ENCODE data around the gene DOC2A.
"Not testable (repeated sequence)": the region's sequence is repeated elsewhere in the genome, so short reads cannot be mapped to it uniquely, and the experiment has no call there.

DOC2A gene

DNA sequence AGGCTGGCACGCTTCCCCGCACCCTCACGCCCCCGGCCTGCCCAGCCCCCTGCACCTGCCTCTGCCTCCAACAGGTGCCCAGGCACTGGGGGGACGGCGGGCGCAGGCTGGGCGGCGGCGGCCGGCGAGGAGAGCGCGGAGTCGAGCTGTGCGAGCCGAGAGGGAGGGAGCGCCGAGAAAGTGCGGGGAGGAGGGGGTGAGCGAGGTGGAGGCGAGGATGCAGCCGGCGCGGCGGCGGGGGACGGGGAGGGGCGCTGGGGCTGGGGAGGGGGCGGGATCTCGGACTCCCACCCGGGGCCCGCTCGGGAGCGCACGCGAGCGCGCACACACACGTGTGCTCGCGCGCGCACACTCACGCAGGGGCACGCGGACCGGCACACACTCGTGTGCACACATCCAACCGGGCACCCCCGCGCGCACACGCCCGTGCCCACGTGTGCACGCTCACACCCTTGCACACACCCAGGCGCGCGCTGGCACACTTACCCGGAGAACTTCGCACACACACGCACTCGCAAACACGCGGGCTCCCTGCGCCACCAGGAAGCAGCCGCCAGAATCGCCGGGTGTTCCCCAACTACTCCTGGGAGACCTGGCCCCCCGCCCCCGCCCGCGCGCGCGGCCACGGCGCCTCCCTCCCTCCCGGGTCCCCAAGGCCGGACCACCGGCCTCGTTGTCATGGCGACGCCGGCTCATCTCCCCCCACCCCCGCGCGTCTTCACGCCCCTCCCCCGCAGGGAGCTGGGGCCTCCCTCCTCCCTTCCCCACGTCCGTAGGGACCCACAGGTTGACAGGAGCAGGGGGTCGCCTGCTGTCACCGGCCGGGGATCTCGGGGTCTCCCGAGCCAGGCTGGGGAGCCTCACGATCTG, at the start of gene DOC2A:
DOC2A (minus strand) TSS at position 184 of the 870 bp plus-strand sequence. CDS start 805 bp downstream, outside the sequence.
- TF ChIP-seq GATA1 (IDR thresholded peaks at IDR 0.05; ENCODE audit: low read depth, low read length), result no peak
- no peak for TF ChIP-seq POLR2A (IDR thresholded peaks at IDR 0.05; ENCODE audit: low read length)
- no peak for DNase-seq

GRCh38 chr16:30060346-30060745, 49.5 kb upstream of the DOC2A start:
- DNase-seq, result no peak
- TF ChIP-seq POLR2A (IDR thresholded peaks at IDR 0.05; ENCODE audit: low read length), result no peak
- TF ChIP-seq GATA1 (IDR thresholded peaks at IDR 0.05; ENCODE audit: low read depth, low read length), result no peak

DNA sequence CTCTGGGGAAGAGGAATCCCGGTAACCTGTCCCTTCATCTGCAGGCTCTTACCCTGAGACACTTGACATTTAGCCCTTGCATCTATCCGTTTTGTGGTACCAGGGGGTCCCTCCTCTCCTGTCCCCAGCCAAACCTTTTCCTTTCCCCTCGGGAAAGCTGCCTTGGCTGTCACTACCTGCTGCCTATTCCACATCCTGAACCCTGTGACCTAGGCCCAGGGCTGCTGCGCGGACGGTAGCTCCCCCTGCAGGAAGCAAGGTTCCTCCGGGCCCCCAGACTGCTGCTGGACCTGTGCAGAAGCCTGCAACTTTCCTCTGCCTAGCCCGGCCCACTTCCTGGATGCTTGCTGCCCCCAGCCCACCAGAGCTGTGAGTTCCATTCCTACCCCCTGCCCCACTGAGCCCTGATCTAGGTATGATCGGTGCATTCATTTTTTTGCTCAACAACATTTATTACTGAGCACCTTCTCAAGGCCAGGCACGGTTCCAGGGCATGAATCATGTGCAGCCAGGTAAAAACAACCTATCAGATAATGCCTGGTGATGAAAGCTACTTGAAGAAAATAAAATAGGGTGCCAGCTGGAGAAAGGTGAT, 44.2 kb upstream of the DOC2A start:
- no peak for TF ChIP-seq GATA1 (IDR thresholded peaks at IDR 0.05; ENCODE audit: low read depth, low read length)
- TF ChIP-seq POLR2A (IDR thresholded peaks at IDR 0.05; ENCODE audit: low read length), result no peak

GRCh38 chr16:30054451-30054850, 43.6 kb upstream of the DOC2A start:
- TF ChIP-seq POLR2A (IDR thresholded peaks at IDR 0.05; ENCODE audit: low read length) (no peak), GATA1 (IDR thresholded peaks at IDR 0.05; ENCODE audit: low read depth, low read length) (no peak)
- no peak for DNase-seq

More for the DNA sequence above, 44.2 kb upstream of the DOC2A start:
- peak in 1 of 2 experiments; percentile 70 for DNase-seq

DNA sequence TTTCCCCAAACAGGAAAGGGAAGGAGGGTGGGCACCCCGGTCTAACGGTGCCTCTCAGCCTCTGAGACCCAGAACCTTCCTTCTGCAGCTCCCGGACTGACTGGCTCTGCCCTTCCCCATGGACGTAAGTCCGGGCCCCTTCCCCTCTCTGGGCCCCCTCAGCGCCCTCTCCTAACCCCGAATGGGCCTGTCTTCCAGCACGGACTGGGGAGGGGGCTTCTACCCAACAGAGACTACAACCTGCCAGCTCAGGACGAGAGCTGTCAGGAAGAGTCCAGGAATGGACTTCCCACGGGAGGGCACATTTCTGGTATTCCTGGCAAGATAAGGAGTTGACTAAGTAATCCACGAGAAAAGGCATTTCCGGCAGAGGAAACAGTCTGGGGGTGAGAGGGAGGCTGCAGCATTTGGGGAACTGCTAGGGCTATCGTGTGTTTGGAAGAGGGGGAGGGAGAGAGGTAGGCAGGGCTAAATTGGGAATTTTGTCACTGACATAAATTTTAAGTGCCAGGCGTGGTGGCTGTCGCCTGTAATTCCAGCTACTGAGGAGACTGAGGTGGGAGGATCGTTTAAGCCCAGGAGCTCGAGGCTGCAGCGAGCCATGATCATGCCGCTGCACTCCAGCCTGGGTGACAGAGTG, 42.7 kb upstream of the DOC2A start:
- no peak for DNase-seq
- TF ChIP-seq GATA1 (IDR thresholded peaks at IDR 0.05; ENCODE audit: low read depth, low read length) (no peak), POLR2A (IDR thresholded peaks at IDR 0.05; ENCODE audit: low read length) (no peak)

GRCh38 chr16:30052671-30053372, 42.0 kb upstream of the DOC2A start:
- no peak for TF ChIP-seq GATA1 (IDR thresholded peaks at IDR 0.05; ENCODE audit: low read depth, low read length)
- peak; percentile 63 for TF ChIP-seq POLR2A (IDR thresholded peaks at IDR 0.05; ENCODE audit: low read length)
- DNase-seq, result peak; percentile 95 to 96

GRCh38 chr16:30051518-30051917, 40.7 kb upstream of the DOC2A start:
- TF ChIP-seq GATA1 (IDR thresholded peaks at IDR 0.05; ENCODE audit: low read depth, low read length), result no peak
- TF ChIP-seq POLR2A (IDR thresholded peaks at IDR 0.05; ENCODE audit: low read length), result no peak
- no peak for DNase-seq

DNA sequence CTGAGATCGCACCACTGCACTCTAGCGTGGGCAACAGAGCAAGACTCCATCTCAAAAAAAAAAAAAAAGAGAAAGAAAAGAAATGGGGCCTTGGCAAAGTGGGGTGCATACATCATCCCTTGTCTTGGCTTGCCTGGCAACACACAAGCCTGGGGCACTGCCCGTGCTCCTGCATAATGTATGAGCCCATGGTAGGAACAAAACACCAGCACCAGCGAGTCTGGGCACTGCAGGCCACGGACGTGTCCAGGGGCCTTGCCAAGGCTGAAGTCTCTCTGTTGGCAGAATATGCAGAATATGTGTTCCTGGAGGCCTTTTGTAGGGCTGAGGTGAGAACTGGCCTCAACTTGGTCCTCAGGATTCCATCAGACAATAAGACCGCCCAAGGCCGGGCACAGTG, 39.0 kb upstream of the DOC2A start:
- no peak for DNase-seq
- TF ChIP-seq POLR2A (IDR thresholded peaks at IDR 0.05; ENCODE audit: low read length) (no peak), GATA1 (IDR thresholded peaks at IDR 0.05; ENCODE audit: low read depth, low read length) (no peak)

- no peak for DNase-seq
- TF ChIP-seq GATA1 (IDR thresholded peaks at IDR 0.05; ENCODE audit: low read depth, low read length) (no peak), POLR2A (IDR thresholded peaks at IDR 0.05; ENCODE audit: low read length) (no peak)
Observed at GRCh38 chr16:30046588-30046987, 35.8 kb upstream of the DOC2A start.

- DNase-seq, result no peak
- TF ChIP-seq POLR2A (IDR thresholded peaks at IDR 0.05; ENCODE audit: low read length) (no peak), GATA1 (IDR thresholded peaks at IDR 0.05; ENCODE audit: low read depth, low read length) (no peak)
Observed at GRCh38 chr16:30046178-30046577, 35.4 kb upstream of the DOC2A start.

DNA sequence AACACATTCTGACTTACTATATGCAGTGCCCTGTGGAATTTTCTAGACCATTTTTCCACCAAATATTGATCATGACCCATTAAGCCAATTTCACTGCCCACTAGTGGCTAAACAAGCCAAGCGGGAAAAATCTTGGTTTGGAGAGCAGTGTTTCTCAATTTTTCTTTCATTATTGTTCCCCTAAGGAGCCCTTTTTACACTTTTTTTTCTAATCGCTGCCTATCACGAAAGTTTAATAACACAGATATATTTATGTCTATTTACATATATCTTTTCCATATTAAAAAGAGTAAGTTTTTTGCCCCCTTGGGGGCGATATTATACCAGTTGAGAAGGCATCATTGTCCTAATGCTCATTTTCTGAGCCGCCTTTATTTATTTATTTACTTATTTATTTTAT, 31.0 kb upstream of the DOC2A start:
- DNase-seq, result peak in 1 of 2 experiments; percentile 46
- TF ChIP-seq POLR2A (IDR thresholded peaks at IDR 0.05; ENCODE audit: low read length) (no peak), GATA1 (IDR thresholded peaks at IDR 0.05; ENCODE audit: low read depth, low read length) (no peak)

DNA sequence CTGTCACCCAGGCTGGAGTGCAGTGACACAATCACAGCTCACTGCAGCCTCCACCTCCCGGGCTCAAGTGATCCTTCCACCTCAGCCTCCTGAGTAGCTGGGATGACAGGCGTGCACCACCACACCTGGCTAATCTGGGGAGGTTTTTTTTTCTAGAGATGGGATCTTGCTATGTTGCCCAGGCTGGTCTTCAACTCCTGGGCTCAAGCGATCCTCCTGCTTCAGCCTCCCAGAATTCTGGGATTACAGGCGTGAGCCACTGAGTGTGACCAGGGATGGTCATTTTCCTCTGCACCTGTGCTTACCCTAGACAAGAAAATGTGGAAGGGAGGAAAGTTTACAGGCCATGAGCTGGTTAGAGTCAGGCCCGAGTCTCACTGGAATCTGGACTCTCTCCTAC, 29.9 kb upstream of the DOC2A start:
- DNase-seq, result not testable (repeated sequence)

DNA sequence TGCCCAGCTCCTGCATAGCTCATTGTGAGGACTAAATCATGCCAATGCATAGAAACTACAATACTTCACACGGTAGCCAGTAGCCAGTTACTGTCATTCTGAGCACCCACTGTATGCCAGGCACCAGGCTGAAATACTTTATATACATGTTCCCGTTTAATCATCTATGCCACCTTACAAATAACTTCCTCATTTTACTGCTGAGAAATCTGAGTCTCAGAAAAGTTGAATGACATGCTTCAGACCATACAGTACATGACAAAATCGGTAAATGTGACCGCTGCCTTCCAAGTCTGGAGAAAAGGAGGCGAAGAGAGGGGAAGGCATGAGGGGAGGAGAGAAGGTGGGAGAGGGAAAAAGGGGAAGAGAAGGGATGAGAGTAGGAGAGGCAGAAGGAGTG, 29.4 kb upstream of the DOC2A start:
- DNase-seq, result no peak
- TF ChIP-seq POLR2A (IDR thresholded peaks at IDR 0.05; ENCODE audit: low read length) (no peak), GATA1 (IDR thresholded peaks at IDR 0.05; ENCODE audit: low read depth, low read length) (no peak)

DNA sequence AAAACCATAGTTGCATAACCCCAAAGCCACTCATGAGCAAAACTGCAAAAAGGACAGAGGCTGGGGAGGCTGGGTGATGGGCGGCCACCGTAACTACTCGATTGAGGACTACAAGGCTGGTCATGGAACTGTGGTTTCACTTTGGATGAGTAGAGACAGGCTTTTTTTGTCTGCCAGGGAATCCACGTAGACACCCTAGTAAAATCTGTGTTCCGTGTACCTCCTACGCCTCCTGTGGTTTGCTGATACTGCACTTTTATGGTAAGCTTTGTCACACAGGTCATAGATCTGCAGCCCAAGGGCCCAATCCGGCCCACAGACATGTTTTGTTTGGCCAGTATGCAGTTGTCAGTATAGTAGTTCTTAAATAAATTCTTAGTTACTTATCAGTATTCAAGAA, 22.4 kb upstream of the DOC2A start:
- TF ChIP-seq POLR2A (IDR thresholded peaks at IDR 0.05; ENCODE audit: low read length) (no peak), GATA1 (IDR thresholded peaks at IDR 0.05; ENCODE audit: low read depth, low read length) (no peak)
- no peak for DNase-seq
